ENCODE data around the gene CCNE1. TPM values are rescaled to one million over a fixed set of nuclear protein-coding genes. Genes with fewer than 3 reads are reported as not detected.

CCNE1 gene
- total RNA-seq, 1 experiment from 2014 or later, result 26.4 TPM

DNA sequence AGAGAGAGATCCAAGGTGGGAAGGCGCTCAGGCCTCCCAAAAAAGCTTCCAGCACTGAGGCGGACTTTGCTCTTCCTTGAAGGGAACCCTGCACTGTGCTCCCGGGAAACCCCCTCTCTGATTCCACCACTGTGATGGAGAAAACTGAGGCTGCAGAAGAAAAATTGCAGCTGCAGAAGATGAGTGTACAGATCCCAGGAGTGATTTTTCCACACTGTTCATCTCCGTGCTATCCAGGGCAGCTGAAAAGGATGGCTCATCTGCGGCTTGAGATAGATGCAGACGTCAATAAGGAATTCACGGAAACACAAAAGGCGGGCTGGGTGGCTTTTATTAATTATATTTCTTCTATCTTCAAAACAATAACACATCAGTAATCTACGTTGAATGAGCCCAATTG is 26.2 kb downstream of the CCNE1 start:
- intact Hi-C loops (cut with micrococcal nuclease; ENCODE audit: unreplicated experiment) (no loop called here), in situ Hi-C loops (cut with HindIII; ENCODE audit: low pct_unique_long_range_greater_than_20kb, low sequenced_read_pairs) (no loop called here)
- DNase-seq (ENCODE audit: low read depth, low spot score) (no peak), ATAC-seq (no peak)
- Histone ChIP-seq H3K4me1 (ENCODE audit: control insufficient read depth, insufficient read depth, low read length) (peaks cover 11% of the 10 kb centered on the region; the same call in 1 of the 2 replicates), H3K9me3 (ENCODE audit: control insufficient read depth, insufficient read depth, low read depth, low read length) (no peaks in the 10 kb centered on the region), H3K36me3 (ENCODE audit: control insufficient read depth, insufficient read depth, low read length) (no peaks in the 10 kb centered on the region), H3K27ac (ENCODE audit: low read length) (no peak overlapping the region), H3K27me3 (ENCODE audit: control insufficient read depth, insufficient read depth, low read length) (no peaks in the 10 kb centered on the region), H3K4me3 (ENCODE audit: low read depth in 2 of 2, low read length in 2 of 2) (no peak overlapping the region)
- no TSS peak for BruUV-seq (replicated peaks)
- POLR2A ChIA-PET, result interaction anchor here (0.6 kb wide), 1 partner anchor 52 kb away, joined by 4 read pairs; no protein-coding TSS in a partner anchor
- CTCF ChIA-PET, result interaction anchor here (0.6 kb wide), 1 partner anchor 37 kb away, joined by 3 read pairs; no protein-coding TSS in a partner anchor
- TF ChIP-seq REST (IDR thresholded peaks at IDR 0.05; ENCODE audit: insufficient read depth in 1 of 2, low read depth in 2 of 2, low read length in 1 of 2), result no peak
- no peak for TF ChIP-seq CTCF (IDR thresholded peaks at IDR 0.05)
- TF ChIP-seq TCF7L2 (IDR thresholded peaks at IDR 0.05; ENCODE audit: low read depth, low read length), result no peak
- TF ChIP-seq SIN3A (IDR thresholded peaks at IDR 0.05; ENCODE audit: borderline replicate concordance, insufficient read depth, low read depth, low read length), result no peak
- TF ChIP-seq POLR2AphosphoS5 (IDR thresholded peaks at IDR 0.05; ENCODE audit: low read depth, low read length), result no peak

DNA sequence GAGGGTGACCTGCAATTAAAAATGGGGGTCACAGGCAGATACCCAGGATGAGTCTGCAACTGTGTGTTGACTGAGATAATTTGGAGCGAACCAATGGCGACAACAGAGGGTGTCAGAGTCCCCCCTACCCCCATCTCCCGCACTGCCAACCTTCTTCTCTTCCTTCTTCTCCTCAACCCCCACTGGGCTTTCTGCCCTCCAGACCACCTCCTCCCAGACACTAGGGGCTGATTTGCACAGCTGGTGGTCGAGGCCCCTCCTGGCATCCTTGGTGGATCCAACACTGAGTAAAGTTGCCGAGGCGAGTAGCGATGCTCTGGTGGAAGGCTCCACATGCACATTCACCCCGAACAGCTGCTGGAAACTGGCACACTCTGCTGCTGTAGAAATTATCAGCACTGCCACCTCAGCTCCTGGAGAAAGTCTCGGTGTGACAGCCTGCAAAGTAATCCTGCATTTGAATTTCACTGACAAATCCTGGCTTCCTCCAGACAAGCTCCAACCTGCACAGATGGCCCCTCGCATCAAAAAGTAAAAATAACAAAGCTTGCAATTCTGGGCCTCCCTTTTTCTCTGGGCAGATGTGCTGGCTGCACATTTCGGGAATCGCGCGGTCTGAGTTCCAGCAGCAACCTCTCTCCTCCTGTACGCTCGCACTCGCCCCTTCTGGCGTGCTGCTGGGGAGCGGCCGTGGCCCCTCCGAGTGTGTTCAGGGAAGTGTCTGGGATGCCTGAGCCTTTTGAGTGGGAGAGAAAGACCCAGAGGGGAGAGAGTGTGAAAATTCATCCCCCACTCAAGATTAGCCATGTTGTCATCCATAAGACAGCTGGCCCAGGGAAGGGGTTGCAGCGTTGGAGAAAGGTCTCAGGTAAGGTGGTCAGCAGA is 28.5 kb downstream of the CCNE1 start:
- in situ Hi-C loops (cut with HindIII; ENCODE audit: low pct_unique_long_range_greater_than_20kb, low sequenced_read_pairs) (no loop called here), intact Hi-C loops (cut with micrococcal nuclease; ENCODE audit: unreplicated experiment) (no loop called here)
- Histone ChIP-seq H3K27ac (ENCODE audit: low read length) (no peak overlapping the region), H3K4me3 (ENCODE audit: low read depth in 2 of 2, low read length in 2 of 2) (no peak overlapping the region), H3K4me1 (ENCODE audit: control insufficient read depth, insufficient read depth, low read length) (peaks cover 20% of the 10 kb centered on the region), H3K27me3 (ENCODE audit: control insufficient read depth, insufficient read depth, low read length) (no peaks in the 10 kb centered on the region), H3K9me3 (ENCODE audit: control insufficient read depth, insufficient read depth, low read depth, low read length) (no peaks in the 10 kb centered on the region), H3K36me3 (ENCODE audit: control insufficient read depth, insufficient read depth, low read length) (no peaks in the 10 kb centered on the region)
- ChIA-PET POLR2A (no interaction called here), CTCF (no interaction called here)
- no TSS peak for BruUV-seq (replicated peaks)
- DNase-seq (ENCODE audit: low read depth, low spot score), result no peak
- TF ChIP-seq TCF7L2 (IDR thresholded peaks at IDR 0.05; ENCODE audit: low read depth, low read length) (no peak), REST (IDR thresholded peaks at IDR 0.05; ENCODE audit: insufficient read depth in 1 of 2, low read depth in 2 of 2, low read length in 1 of 2) (no peak), POLR2AphosphoS5 (IDR thresholded peaks at IDR 0.05; ENCODE audit: low read depth, low read length) (no peak), SIN3A (IDR thresholded peaks at IDR 0.05; ENCODE audit: borderline replicate concordance, insufficient read depth, low read depth, low read length) (no peak), CTCF (IDR thresholded peaks at IDR 0.05) (no peak)
- no peak for ATAC-seq
